Hippocampal formation (tissue), 2 donors: Measurements from ENCODE around the gene PPIE.
"Not testable (repeated sequence)": the region's sequence is repeated elsewhere in the genome, so short reads cannot be mapped to it uniquely, and the experiment has no call there.

Experiments used
- DNase-seq, 2 donors: peaks; one replicate each; lab custom pipeline; 2025; lab: John Stamatoyannopoulos, UW

Gene PPIE

GRCh38 chr1:39758556-39759435 lies 20.1 kb downstream of the PPIE start:
- DNase-seq = no peak

GRCh38 chr1:39759436-39759726 lies 20.7 kb downstream of the PPIE start:
- no peak for DNase-seq

GRCh38 chr1:39760074-39761008 lies 21.7 kb downstream of the PPIE start:
- DNase-seq = no peak

- DNase-seq = no peak
These were observed 22.3 kb downstream of the PPIE start for GRCh38 chr1:39761016-39761415.

GRCh38 chr1:39761557-39762260 lies 23.0 kb downstream of the PPIE start:
- no peak for DNase-seq

DNA sequence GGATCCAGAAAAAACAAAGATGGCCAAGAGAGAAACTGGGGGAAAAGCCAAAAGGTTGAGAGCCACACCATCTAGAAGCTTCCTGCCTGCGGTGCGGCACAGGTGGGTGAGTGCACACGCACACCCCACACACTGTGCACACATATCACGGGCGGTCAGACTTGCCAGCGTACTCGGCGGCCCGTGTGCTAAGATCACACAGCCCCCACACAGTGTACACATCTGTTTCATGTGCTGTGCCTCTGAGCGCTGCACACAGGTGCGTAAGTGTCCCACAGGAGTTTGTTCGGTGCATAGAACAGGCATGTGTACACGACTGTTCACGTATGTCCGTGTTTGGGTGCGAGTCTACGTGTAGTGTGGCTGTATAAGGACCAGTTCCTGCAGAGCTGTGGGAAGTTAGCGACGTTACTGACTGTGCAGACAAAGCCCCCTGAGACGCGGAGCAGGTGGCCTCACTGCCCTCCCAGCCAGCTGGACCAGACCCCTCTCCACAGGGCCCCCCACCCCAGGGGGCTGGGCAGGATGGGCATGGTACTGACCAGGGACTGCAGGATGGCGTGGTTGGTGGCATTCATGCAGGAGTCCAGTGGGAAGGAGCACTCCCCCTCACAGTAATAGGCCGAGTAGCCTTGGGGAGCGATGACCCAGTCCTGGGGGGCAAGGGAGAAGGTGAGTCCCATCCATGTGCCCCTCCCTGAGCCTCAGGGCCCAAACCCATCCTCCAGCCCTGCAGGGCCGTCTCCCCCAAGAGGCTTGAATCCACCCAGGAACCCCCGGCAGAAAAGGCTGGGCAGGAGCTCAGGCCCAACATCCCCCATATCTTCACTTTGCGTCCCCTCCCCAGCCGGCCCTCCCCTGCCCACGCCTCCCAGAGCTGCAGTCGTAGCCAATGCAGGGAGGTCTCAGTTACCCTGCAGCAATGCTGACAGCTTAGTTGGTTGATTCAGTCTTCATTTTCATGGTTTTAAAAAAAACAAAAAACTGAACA lies 24.2 kb downstream of the PPIE start:
- no peak for DNase-seq

DNA sequence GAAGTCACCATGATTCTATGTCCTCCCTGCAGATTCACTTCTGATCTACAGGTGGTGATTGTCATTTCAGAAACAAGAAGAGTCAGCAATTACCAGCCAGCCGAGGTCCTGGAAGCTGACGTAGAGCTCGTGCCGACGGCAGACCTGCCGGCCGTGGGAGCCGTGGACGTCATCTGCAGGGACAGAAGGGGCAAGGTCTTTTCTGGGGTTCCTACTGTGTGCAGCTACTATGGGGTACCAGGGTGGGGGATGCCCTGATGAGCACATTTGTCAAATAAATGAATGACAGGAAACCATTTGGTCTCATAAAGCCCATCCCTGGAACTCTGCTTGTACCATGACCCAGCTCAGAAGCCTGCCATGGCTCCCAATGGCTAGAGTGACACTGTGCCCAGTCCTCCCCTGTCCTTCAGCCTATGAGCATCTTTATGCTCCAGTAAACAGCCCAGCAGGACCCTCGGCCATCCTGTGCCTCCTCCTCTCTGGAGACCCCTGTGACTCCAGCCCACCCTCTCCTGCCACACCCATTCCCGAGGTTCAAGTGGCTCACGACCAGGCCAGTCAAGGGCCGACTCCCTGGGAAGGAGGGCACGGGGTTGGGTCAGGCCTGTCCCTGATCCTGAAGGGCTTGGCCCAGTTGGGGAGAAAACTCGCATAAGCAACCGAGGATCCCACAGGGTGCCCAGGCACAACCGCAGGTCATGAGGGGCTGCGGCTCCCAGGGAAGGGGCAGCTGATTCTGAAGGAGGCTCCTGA lies 25.1 kb downstream of the PPIE start:
- DNase-seq = not testable (repeated sequence)

GRCh38 chr1:39764512-39764911 lies 25.8 kb downstream of the PPIE start:
- not testable (repeated sequence) for DNase-seq

DNA sequence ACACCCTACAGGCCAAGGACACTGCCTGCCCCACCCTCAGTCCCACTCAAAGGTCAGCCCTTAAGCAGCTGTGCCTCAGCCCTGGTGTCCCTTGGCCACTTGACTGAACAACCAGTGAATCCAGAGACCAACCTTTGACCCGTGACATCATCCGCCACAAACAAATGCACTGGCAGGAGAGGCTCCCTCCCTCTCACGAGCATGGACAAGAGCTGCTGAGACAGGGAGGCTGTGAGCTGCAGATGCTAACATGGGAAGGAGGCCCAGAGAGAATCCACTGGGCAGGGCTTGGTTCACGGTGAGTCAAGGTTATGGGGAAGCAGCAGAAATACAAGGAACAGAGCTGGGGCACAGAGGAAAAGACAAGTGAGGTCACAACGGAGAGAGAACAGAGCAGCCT lies 27.8 kb downstream of the PPIE start:
- DNase-seq = not testable (repeated sequence)

DNA sequence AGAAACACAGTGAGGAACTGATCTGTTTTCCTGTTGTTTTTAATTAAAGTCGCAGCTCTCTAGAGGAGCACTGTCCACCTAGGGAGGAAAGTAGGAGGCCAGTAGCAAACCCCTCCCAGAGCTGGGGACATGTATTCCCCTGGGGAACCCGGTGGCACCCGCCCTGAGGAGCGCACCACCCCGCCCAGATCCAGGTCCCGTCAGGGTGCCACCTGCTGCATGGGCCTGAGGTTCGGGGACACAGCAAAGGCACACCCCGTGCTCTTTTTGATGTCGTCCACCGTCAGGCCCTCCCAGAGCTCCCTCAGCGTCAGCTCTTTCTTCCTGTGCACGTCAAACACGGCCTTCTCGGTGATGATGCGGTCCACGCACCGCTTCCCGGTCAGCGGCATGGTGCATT lies 30.8 kb downstream of the PPIE start:
- DNase-seq = not testable (repeated sequence)

GRCh38 chr1:39770100-39771021 lies 31.7 kb downstream of the PPIE start:
- not testable (repeated sequence) for DNase-seq

DNA sequence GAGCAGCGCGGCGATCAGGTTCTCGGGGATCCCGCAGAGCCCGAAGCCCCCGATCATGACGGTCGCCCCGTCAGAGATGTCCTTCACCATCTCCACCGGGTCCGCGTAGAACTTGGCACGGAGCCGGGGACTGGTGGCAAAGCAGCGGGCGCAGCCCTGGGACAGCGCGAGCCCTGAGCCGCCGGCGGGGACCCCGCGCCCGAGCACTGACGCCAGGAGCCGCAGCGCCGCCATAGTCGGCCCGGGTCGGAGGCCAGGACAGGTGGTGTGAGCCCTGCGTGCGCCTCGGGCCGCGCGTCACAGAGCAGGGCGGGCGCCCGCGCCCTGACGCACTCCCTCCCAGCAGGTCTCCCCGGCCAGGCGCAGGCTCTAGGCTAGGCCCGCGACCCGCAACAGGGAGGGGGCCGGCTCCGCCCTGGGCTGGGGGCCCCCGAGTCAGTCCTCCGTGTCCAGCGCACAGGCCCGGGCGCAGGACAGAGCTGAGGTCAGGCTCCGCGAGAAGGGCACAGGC lies 32.4 kb downstream of the PPIE start, which contains the start of gene OXCT2:
Gene OXCT2 (minus strand): TSS at position 327 of the 511 bp plus-strand sequence. CDS start 93 bp downstream, at position 234.
- not testable (repeated sequence) for DNase-seq

GRCh38 chr1:39773369-39773979 lies 34.8 kb downstream of the PPIE start:
- DNase-seq = not testable (repeated sequence)

GRCh38 chr1:39775141-39775540 lies 36.5 kb downstream of the PPIE start:
- not testable (repeated sequence) for DNase-seq

GRCh38 chr1:39775676-39776399 lies 37.2 kb downstream of the PPIE start:
- DNase-seq = not testable (repeated sequence)

DNA sequence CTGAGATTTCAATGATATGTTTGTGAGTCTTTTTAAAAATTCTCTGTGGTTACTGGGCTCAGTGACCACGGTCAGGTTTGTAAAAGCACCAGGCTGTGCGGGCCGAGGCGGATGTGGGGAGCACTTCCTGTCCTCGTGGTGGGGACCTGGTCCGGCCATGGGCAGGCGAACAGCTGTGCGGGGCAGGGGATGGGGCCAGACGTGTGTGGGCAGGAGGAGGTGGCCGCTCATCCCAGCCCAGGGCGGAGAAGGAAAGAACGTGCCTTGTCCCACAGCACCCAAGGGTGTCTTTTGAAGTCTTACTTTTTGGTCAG lies 37.7 kb downstream of the PPIE start:
- no peak for DNase-seq

DNA sequence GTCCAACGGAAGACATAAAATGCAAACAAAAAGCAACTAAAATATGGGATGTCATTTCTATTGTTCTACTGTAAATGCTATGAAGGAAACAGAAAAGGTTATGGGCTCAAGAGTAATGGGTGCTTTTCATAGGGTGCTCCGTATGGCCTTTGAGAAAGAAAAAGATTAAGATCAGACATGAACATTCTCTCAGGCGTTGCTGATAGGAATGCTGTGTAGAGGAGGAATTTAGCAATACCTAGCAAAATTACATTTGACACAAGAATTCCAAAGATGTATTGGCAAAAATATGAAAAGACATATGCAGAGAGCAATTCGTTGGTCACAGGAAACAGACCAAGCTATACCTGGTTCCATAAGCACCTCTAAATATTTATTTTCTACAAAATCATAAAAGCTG lies 38.2 kb downstream of the PPIE start:
- DNase-seq = no peak

DNA sequence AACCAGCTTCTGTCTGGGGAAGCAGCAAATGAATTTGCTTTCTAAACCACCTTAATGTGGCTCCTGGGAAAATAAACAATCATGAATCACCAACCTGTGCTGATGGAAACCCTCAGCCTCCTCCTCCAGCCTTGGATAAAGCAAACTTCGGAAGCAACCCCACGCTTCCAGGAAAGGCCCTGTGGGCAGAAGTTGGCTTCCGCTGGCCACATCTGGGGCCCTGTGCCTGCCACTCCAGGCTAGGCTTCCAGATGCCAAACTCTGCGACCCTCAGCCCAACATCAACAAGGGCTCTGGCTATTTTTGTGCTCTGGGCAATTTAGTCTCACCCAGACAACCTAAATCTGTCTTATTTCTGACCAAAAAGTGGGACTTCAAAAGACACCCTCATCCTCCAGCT lies 38.6 kb downstream of the PPIE start:
- no peak for DNase-seq
